Occipital lobe (tissue), 2 donors: Measurements from ENCODE around the gene MIOS. TPM values are rescaled to one million over a fixed set of nuclear protein-coding genes. Genes with fewer than 3 reads are reported as not detected.

Experiments
- DNase-seq: peaks from one replicate; lab custom pipeline; 2025; lab: John Stamatoyannopoulos, UW
- total RNA-seq: library from RNA; depleted of rRNA; stranded (reverse); fragments of >200 nt; gene quantifications from one replicate; pipeline ENCODE4 v1.2.3, GENCODE V29; 2014

MIOS gene
- total RNA-seq: 86.4 TPM

DNA sequence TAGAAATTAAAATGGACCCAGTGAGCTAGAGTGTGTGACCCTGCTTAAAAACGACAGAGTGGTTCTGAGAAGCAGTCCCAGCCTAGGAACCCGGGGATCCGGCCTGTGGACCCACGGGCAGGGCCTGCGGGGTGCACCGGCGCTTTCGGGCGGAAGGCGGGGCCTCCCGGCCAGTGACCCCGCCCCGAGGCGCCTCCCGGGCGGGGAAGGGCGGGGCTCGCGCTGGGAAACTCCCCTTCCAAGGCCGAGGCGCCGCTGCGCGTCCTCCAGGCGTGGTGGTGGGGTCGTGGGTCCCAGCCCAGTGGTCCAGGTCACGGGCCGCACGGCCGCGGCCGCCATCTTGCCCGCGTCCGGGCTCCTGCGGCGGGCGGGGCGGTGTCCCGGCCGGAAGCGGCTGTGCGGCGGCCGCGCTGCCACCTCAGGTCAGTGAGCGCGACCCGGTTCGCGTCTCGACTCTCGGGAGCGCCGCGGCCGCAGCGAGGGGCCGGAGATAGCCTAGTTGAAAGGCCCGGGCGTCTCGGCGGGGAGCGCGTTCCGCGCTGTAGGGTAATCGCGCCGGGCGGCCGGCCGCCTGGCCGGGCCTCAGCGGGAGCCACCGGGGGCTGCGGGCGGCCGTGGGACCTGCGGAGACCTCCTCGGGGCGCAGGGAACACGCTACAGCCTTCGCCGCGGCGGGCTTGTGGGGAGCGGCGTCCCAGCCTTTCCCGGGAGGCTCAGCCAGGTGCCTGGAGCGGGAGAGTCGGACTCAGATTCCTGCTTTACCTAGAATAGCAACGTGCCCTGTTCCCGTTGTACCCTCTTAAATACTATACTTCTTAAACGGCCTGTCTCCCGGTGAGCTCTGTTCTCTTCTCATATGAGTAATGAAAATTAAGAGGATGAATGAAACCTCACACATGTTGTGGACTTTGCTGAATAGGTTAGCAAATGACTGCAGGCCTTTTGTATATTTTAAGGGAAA lies at the start of gene MIOS:
MIOS (plus strand) TSS at position 234 of the 961 bp plus-strand sequence. CDS start 5,592 bp downstream, outside the sequence.
- peak; percentile 75 for DNase-seq

DNA sequence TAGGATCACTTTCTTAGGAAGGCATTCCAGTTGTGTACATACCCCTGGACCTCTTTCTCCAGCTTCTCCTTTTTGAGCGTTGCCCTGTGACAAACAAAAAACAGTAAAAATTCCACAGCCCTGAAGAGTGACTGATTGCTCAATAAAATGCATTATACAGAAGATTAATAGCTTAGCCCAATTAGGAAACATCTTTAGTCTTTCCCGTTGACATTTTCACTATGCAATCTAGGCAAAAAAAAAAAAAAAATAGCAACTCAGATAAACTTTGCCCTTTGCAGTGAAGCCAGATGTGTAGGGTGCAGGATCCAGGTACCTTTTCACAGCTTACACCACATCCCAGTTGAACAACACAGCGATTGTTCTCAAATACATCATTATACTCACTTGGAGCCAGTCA lies 48.9 kb upstream of the MIOS start:
- DNase-seq: no peak

DNA sequence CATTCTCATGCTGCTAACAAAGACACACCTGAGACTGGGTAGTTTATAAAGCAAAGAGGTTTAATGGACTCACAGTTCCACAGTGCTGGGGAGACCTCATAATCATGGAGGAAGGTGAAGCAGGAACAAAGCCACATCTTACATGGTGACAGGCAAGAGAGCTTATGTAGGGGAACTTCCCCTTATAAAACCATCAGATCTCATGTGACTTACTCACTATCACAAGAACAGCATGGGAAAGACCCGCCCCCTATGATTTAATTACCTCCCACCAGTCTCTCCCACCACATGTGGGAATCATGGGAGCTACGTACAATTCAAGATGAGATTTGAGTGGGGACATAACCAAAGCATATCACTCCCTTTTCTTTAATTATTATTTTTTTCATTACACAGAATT lies 47.6 kb upstream of the MIOS start:
- no peak for DNase-seq

DNA sequence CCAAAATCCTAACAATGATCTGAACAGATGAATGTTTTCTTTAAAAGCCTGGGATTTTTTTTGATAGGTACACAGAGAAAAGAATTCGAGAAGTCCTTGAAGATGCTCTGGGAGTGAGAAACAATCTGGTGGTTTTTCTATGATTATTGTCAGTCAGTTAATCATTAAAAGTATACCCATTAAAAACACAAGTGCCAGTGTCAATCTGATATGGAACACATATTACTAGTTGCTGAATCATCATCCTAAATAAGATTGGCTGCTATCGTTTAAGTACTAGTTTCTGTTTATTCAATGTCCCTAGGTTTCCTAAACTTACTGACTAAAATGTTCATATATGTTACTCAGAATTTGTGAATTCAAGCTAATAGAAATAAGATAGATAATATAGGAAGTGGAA lies 47.2 kb upstream of the MIOS start:
- DNase-seq: no peak

DNA sequence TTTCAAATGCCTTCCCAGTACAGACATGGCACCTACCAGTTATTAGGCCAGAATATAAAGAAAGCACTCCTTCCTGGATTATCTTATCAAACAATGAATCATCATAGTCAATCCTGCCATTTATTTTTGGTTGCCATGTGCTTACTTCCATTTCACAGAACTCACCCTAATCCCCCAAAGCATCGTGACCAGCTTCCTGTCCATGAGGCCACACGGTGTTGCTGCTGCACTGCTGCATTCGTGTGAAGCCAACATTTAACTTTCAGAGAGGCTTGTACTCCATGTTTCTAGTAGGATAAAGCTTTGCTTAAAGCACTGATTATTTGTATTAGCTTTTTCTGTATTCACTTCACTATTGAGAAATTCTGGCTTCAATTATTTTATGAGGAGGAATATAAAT lies 45.4 kb upstream of the MIOS start:
- no peak for DNase-seq

DNA sequence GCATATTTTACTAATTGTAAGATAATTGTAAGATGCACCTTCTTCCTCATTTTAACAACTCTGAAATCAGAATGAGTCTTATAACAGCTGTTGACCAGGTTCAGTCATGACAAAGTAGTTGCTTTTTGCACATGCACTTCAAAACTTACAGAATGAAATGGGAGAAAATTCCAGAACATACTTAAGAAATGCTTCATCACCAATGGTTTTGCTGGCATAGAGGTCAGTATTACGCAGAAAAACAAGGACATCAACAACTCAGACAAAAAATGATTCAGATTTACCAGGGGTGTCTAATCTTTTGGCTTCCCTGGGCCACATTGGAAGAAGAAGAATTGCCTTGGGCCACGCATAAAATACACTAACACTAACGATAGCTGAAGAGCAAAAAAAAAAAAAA lies 44.3 kb upstream of the MIOS start:
- no peak for DNase-seq

DNA sequence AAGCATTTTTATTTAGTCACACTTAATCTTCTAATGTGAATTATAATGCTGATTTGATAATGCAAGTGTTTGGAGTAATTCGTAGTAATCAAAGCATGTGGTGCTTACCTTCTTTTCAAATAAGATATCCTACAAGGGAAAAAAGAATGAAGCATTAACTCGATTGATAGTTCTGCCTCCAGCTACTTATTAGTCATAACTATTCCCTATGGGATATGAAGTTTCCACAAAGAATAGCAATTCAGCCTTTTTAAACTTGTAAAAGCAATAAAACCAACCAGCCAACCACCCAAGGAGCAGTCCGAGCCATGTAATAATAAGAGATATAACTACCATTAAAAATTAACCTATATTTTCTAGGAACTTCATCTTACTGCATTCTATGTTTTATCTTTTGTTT lies 42.6 kb upstream of the MIOS start:
- DNase-seq: no peak

DNA sequence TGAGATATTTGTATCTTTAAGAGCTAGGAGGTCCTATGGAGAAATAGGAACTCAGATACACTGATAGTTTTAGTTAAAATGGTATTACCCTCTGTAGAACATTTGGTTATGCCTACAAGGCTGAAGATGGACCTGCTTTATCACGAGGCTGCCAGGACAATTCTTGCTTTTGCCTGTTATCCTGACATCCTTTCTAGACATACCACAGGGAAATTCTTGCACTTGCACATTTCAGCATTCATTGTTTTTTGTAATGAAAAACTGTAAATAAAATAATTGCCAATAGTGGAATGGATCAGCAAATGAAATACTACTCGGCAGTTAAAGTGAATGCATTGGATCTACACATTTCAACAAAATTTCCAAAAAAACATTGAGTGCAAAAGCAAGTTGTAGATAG lies 40.7 kb upstream of the MIOS start:
- DNase-seq: no peak

DNA sequence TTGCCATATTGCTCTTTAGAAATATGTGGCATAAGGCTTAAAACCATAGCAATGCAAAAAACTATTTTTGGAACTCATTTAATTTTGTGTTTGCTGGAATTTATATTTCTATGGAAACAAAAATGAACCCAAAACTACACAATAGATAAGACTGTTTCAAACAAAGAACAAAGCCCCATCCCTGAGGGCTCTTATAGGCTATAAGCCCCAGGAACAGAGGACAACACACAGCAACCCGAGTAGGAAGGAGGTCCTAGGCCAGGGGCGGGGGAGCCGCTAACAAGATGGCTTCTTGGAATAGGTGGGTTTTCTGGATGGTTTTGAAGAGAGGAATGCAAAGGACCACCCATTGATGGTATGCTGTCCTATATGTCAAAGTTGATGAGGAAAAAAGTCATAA lies 39.6 kb upstream of the MIOS start:
- no peak for DNase-seq

DNA sequence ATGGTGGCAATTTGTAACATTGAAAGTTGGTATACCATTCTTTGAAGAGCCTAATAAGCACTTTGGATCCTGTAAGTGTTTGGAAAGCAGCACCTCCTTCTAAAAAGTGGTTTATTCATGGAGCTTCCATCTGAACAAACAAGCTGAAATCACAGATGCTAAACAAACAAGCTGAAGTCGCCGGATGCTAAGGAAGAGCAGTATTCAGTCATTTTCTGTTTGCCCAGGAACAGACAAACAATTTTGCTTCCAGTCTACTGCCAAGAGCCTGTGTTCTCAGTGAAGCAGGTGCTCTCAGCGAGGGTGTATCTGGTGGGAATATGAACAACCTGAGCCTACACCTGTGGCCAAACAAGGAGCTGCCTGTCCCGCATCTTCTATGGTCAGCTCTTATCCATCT lies 37.4 kb upstream of the MIOS start:
- no peak for DNase-seq

DNA sequence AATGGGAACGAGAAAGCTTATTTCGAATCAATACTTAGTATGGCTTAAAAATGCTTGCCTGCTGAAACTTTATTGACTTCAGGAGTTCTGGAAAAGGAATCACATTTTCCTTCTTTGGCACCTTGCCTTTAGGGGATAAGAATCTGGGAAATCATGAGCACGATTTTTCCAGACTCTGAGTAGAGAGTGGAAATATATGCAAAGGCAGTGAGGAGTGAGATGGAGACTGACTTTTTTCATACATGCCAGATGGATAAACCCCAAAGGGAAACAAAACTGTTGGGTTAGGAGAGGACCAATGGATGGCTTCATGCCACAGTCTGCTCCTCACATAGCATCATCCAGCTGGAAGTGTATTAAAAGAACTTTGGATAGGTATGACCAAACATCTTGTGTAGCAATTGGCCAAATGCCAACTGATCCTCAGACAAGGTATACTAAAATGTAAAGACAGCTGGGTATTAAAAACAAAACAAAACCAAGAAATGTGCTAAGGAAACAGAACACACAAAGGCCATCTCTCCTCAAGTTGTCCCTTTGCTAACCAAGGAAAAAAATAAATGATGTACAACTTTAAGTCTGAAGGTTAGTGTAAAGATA lies 32.8 kb upstream of the MIOS start:
- DNase-seq: no peak

DNA sequence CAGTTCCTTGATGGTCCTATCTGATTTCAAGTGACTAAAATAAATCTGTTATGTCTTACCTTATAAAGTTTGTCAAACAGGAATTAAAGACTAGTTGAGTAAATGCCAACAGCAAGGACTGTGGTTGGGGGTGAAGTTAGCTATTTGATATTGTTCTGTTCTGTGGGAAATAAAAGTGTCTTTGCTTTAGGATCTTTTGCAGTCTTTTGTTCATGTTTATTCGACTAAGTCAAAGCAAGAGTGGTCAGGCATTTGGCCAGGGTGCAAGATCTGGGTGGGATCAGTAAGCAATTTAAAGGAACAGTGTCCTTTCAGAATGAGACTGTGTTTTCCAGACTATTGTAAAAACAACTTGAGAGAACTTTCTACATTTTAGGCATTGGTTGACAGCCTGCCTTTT lies 31.0 kb upstream of the MIOS start, which contains the start of gene COL28A1:
COL28A1 (minus strand) TSS at position 183 of the 400 bp plus-strand sequence. CDS start 2,998 bp downstream, outside the sequence.
- no peak for DNase-seq

DNA sequence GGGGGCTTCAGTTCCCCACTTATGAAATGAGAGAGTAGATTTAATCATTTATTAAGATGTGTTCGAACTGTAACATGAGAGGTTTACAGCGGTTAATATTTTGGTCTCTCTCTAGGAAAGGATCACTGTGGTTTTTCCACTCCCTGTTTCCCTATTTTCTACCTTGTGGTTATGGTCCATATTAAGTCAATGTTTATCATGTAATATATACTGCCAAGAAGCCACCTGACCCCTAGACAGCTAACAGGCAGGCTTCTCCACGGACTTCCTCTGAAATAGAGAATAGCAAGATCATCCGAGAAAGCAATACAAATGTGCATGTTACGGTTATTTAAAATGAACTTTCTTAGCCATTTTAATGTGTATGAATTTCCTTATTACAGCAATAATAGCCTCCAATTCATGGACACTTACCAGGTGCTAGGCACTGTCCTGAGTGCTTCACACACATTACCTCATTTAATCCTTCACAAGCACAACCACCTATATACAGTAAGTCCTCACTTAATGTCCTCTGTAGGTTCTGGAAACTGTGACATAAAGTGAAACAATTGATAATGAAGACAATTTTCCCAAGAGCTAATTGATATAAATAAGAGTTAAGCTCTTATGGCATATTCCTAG lies 30.2 kb upstream of the MIOS start:
- no peak for DNase-seq

DNA sequence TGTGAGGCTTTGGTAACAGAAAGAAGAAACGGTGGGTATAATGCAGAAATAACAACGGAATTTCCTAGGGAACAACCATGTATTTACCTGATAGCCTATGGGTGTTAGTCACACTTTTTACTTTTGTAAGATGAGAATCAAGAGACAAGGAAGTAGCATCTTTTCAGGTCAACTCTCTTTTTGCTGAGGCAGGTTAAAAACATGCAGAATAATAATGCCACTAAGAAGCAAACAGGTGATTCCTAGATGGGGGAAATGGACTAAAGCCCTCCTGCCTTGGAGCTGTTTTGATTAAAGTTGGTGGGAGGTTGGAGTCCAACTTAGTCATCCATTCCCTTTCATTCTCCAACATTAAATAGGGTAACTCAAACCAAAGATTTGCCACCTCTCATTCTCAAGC lies 29.0 kb upstream of the MIOS start:
- DNase-seq: no peak

DNA sequence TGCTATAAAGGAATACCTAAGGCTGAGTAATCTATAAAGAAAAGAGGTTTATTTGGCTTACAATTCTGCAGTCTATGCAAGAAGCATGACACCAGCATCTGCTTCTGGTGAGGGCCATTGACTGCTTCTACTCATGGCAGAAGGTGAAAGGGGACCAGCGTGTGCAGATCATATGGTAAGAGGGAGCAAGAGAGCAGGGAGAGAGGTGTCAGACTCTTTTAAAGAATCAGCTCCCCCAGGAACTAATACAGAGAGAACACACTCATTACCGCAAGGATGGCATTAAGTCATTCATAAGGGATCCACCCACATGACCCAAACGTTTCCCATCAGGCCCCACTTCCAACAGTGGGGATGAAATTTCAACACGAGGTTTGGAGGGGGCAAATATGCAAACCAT lies 27.5 kb upstream of the MIOS start:
- no peak for DNase-seq

DNA sequence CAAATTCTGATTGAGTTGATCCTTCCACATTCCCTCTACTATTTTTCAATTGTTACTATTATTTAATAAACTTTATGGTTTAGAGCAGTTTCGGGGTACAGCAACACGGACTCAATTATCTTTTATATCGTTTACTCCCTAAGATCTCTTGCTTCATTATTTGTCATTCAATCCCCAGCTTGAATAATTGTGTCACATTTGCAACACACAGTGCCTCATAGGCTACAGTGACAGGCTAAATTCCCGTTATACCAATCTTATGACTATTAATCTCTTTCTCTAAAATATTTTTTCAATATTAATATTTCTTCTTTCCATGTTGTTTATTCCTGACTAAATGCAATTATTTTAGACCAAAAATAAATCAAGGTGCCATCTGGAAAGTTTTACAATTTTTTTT lies 27.0 kb upstream of the MIOS start:
- no peak for DNase-seq

DNA sequence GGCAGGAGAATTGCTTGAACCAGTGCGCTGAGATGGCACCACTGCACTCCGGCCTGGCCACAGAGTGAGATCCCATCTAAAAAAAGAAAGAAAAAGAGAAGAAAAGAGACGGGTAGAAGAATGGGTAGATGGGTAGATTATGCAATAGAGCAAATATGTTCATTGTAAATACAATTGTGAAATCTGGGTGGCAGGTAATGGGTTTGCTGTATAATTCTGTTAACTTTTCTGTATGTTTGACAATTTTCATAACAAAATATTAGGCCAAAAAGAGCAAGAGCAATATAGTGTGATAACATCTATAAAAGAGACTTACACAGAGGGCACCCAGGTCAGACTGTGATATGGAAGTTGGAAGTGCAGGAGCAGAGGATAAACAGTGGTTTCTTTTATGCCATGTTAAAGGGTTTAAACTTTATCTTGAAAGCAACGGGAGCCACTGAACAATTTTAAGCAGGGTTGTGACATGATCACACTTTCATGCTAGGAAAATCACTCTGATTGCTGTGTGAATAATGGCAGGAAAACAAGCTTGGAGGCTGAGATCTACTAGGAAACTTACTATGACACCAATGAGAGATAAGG lies 24.3 kb upstream of the MIOS start:
- no peak for DNase-seq

DNA sequence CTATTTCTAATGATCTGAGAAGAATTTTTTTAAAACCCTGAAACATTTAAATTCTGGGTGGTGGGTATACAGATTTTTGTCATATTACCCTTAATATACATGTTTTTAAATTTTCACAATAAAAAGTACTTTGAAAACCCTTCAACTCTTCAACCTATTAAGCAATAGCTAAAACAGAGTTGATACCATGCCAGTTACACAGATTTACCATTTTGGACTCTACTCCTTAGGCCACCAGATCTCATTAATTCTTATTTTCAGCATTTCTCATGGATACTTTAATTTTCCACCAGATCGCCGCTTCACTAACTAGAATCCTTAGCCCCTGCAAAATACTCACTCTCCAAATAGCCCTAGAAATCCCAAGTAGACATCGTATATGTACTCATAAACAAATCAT lies 18.3 kb upstream of the MIOS start:
- DNase-seq: no peak

DNA sequence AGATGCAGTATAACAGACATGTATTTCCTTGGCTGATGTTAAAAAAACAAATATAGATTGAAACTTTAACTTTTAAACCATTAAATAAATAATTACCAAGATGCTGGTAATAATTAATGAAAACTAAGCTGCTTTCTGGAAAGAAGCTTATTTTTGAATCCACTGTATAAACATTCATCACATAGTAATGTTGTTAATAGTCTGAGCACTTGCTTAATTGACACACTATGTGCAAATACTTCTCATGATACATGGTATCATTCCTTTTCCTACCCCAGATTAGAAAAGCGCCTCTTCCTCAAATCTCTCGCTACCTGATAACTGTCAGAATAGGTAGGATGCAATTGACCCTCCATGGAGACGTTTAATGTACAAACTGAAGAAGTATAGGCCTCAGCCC lies 16.0 kb upstream of the MIOS start:
- DNase-seq: no peak

DNA sequence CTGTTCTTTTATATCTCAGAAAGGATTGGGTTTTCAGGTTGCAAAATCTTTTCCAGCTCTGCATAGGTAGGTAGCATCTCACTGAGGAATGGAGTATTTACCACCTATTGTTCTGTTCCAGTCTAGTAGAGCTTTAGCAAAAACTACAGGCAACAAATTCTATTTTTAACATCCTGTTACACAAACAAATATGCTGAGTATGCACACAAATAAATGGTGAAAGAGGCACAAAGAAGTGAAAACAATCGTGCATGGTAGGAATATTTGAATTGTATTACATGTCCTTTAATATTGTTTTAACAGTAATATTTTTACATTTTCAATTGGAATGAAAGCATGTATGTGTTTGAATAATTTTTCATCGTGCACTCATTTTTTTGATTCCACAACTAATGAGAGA lies 14.5 kb upstream of the MIOS start:
- no peak for DNase-seq

DNA sequence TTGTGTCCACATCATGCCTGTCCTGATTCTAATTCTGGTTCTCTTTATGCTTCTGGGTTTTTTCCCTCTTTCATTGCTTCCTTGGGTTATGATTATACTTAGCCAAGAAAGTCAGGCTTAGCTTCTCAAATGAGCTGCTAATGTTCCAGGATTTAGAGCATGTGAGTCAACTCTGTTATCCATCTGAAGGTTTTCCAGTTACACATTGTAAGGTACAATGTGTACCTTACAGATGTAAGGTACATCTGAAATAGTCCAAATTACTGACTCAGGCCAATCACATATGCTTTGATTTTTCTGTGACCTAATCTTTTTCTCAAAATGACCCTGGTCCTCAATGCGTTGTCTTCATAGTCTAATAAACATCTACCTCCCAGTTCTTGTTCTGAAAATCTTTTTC lies 13.3 kb upstream of the MIOS start:
- no peak for DNase-seq

DNA sequence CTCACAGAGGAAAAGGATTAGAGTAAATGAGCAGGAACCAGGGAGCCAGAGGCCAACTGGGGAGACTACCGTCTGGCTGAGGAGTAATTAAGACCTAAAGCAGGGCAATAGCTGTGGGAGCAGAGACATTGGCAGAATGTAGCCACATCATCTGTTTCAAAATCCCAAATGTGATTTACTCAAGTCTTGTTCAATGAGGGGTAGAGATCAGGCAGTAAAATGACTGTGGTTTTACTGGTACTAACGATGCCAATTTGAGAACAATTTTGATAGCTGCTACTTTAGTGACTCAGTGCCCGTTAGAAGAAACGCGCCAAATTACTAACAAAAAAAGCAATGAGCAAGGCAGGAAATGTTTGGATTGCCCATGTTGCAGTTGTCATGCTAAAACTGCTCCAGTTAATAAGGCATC lies 12.7 kb upstream of the MIOS start:
- DNase-seq: no peak
